Mesenchymal stem cell (in vitro differentiated cells and primary cell): ENCODE measurements around the gene CKAP2L.

Source experiments
- DNase-seq: peaks from one replicate; pipeline ENCODE4 v3.0.0-alpha.2; 2013
- H2AFZ ChIP-seq: one replicate; pipeline ENCODE4 v1.6.1; 2013; ENCODE audit warnings: low read depth, mild to moderate bottlenecking, control low read depth, inconsistent platforms, low read length, moderate library complexity
- H2AK5ac ChIP-seq: 2 replicates; pipeline ENCODE4 v1.6.1; 2013; ENCODE audit warnings: low read length, moderate library complexity, mild to moderate bottlenecking, inconsistent platforms; ENCODE audit not compliant: severe bottlenecking
- H2BK120ac ChIP-seq: one replicate; pipeline ENCODE4 v1.6.1; 2013; ENCODE audit warnings: low read depth, mild to moderate bottlenecking, inconsistent platforms, low read length, moderate library complexity
- H2BK12ac ChIP-seq, 2 experiments: one replicate each; pipeline ENCODE4 v1.6.1; 2013; ENCODE audit warnings: inconsistent platforms in 2 of 2, low read length in 2 of 2, mild to moderate bottlenecking in 2 of 2, moderate library complexity in 2 of 2, control low read depth in 1 of 2
- H2BK15ac ChIP-seq: one replicate; pipeline ENCODE4 v1.6.1; 2013; ENCODE audit warnings: mild to moderate bottlenecking, low read depth, inconsistent platforms; ENCODE audit not compliant: poor library complexity, severe bottlenecking
- H2BK5ac ChIP-seq: 2 replicates; pipeline ENCODE4 v1.6.1; 2013; ENCODE audit warnings: low read depth, mild to moderate bottlenecking, low read length, control low read depth, inconsistent platforms; ENCODE audit not compliant: poor library complexity, severe bottlenecking
- H3K14ac ChIP-seq, 2 experiments: one replicate each; pipeline ENCODE4 v1.6.1; 2013; ENCODE audit warnings: inconsistent platforms in 2 of 2, low read length in 2 of 2, control low read depth in 1 of 2, mild to moderate bottlenecking in 1 of 2, moderate library complexity in 1 of 2
- H3K18ac ChIP-seq, 2 experiments: one replicate each; pipeline ENCODE4 v1.6.1; 2013; ENCODE audit warnings: inconsistent platforms in 2 of 2, low read length in 2 of 2, control low read depth in 1 of 2, low read depth in 1 of 2, mild to moderate bottlenecking in 1 of 2
- H3K23ac ChIP-seq, 2 experiments: one replicate each; pipeline ENCODE4 v1.6.1; 2013; ENCODE audit warnings: inconsistent platforms in 2 of 2, low read length in 2 of 2, mild to moderate bottlenecking in 2 of 2, moderate library complexity in 2 of 2, control low read depth in 1 of 2
- H3K27ac ChIP-seq: 2 replicates; pipeline ENCODE4 v1.5.1; 2013; ENCODE audit warnings: mild to moderate bottlenecking, moderate library complexity, low read length, control low read depth, inconsistent platforms; ENCODE audit not compliant: poor library complexity, severe bottlenecking
- H3K27me3 ChIP-seq, 2 experiments: 2 replicates each; pipeline versions ENCODE4 v1.6.1 to v1.7.0; 2013; ENCODE audit warnings: low read length in 2 of 2, mild to moderate bottlenecking in 2 of 2, moderate library complexity in 2 of 2, control low read depth in 1 of 2, inconsistent platforms in 1 of 2; ENCODE audit not compliant: control insufficient read depth in 1 of 2, insufficient read depth in 1 of 2
- H3K36me3 ChIP-seq, 2 experiments: 2 replicates each; pipeline versions ENCODE4 v1.6.1 to v1.7.0; 2013; ENCODE audit warnings: low read length in 2 of 2, control low read depth in 1 of 2, inconsistent platforms in 1 of 2, low read depth in 1 of 2, mild to moderate bottlenecking in 1 of 2; ENCODE audit not compliant: insufficient read depth in 2 of 2, control insufficient read depth in 1 of 2
- H3K4ac ChIP-seq, 2 experiments: one replicate each; pipeline ENCODE4 v1.6.1; 2013; ENCODE audit warnings: inconsistent platforms in 2 of 2, low read length in 2 of 2, mild to moderate bottlenecking in 2 of 2, moderate library complexity in 2 of 2, control low read depth in 1 of 2, low read depth in 1 of 2
- H3K4me1 ChIP-seq: 2 replicates; pipeline ENCODE4 v1.6.1; 2013; ENCODE audit warnings: low read depth, low read length, control low read depth; ENCODE audit not compliant: control insufficient read depth, insufficient read depth
- H3K4me2 ChIP-seq: 2 replicates; pipeline ENCODE4 v1.6.1; 2013; ENCODE audit warnings: low read length, mild to moderate bottlenecking, inconsistent platforms; ENCODE audit not compliant: poor library complexity, severe bottlenecking
- H3K4me3 ChIP-seq, 2 experiments: 2 replicates each; pipeline versions ENCODE4 v1.5.1 to v1.7.0; 2013; ENCODE audit warnings: low read length in 2 of 2, mild to moderate bottlenecking in 2 of 2, control low read depth in 1 of 2, low read depth in 1 of 2; ENCODE audit not compliant: insufficient read depth in 1 of 2
- H3K79me1 ChIP-seq: replicated peaks from 2 replicates; pipeline ENCODE4 v1.6.1; 2013; ENCODE audit warnings: mild to moderate bottlenecking, control low read depth, low read length, inconsistent platforms; ENCODE audit not compliant: poor library complexity, severe bottlenecking
- H3K9ac ChIP-seq: 2 replicates; pipeline ENCODE4 v1.7.0; 2013; ENCODE audit warnings: mild to moderate bottlenecking, low read length, moderate library complexity
- H3K9me3 ChIP-seq: 2 replicates; pipeline ENCODE4 v1.7.0; 2013; ENCODE audit warnings: mild to moderate bottlenecking, low read length; ENCODE audit not compliant: control insufficient read depth
- H4K8ac ChIP-seq: one replicate; pipeline ENCODE4 v1.6.1; 2013; ENCODE audit warnings: inconsistent platforms, mild to moderate bottlenecking, low read length, moderate library complexity
- H4K91ac ChIP-seq: one replicate; pipeline ENCODE4 v1.6.1; 2013; ENCODE audit warnings: mild to moderate bottlenecking, low read length, inconsistent platforms
- WGBS: methylation state at CpG from one replicate; pipeline ENCODE4 v1.1.7; 2013; ENCODE audit warnings: mixed read lengths; 5-methylcytosine and 5-hydroxymethylcytosine counted together

The CKAP2L gene

GRCh38 chr2:112714836-112715631, 49.4 kb downstream of the CKAP2L start:
- H3K27me3 ChIP-seq = peaks cover 3 to 9% of the 10 kb centered on the region in 2 experiments
- no peak overlapping the region for H2AK5ac ChIP-seq
- H3K4me3 ChIP-seq = no peak overlapping the region
- H3K4me1 ChIP-seq = no peaks in the 10 kb centered on the region
- H3K18ac ChIP-seq = no peak overlapping the region
- no peak overlapping the region for H3K4ac ChIP-seq
- no peaks in the 10 kb centered on the region for H3K79me1 ChIP-seq
- no peak overlapping the region for H3K27ac ChIP-seq
- no peak overlapping the region for H2BK120ac ChIP-seq
- H3K14ac ChIP-seq = no peak overlapping the region
- H3K9ac ChIP-seq = no peak overlapping the region
- peak overlapping the region in 1 of 2 experiments; percentile 60 for H2BK12ac ChIP-seq
- H3K4me2 ChIP-seq = no peak overlapping the region
- H4K91ac ChIP-seq = no peak overlapping the region
- H2BK5ac ChIP-seq = no peak overlapping the region
- DNase-seq = peak; percentile 58
- WGBS = 62% methylated on average over 7 of the region's 7 CpGs
- H3K9me3 ChIP-seq = no peaks in the 10 kb centered on the region
- no peaks in the 10 kb centered on the region for H3K36me3 ChIP-seq
- H3K23ac ChIP-seq = no peak overlapping the region
- no peak overlapping the region for H4K8ac ChIP-seq
- H2BK15ac ChIP-seq = no peak overlapping the region
- H2AFZ ChIP-seq = no peak overlapping the region

- Histone ChIP-seq H4K91ac (no peak overlapping the region), H3K36me3 (no peaks in the 10 kb centered on the region), H3K27me3 (peaks cover 3 to 9% of the 10 kb centered on the region in 2 experiments), H3K23ac (no peak overlapping the region), H3K4me3 (no peak overlapping the region), H3K4me2 (no peak overlapping the region), H3K4me1 (no peaks in the 10 kb centered on the region), H2BK12ac (no peak overlapping the region), H3K18ac (no peak overlapping the region), H2BK120ac (no peak overlapping the region), H3K79me1 (no peaks in the 10 kb centered on the region), H2BK15ac (no peak overlapping the region), H3K4ac (no peak overlapping the region), H3K9ac (no peak overlapping the region), H3K27ac (no peak overlapping the region), H2AK5ac (no peak overlapping the region), H4K8ac (no peak overlapping the region), H2BK5ac (no peak overlapping the region), H3K9me3 (no peaks in the 10 kb centered on the region), H3K14ac (no peak overlapping the region), H2AFZ (no peak overlapping the region)
- no peak for DNase-seq
- 96% methylated on average over 4 of the region's 4 CpGs for WGBS
Measured at GRCh38 chr2:112714331-112714730, 50.1 kb downstream of the CKAP2L start.

- Histone ChIP-seq H2BK12ac (no peak overlapping the region), H2BK15ac (no peak overlapping the region), H3K18ac (peak overlapping the region in 1 of 2 experiments; percentile 49), H3K4me2 (no peak overlapping the region), H4K91ac (no peak overlapping the region), H2BK5ac (no peak overlapping the region), H3K4ac (no peak overlapping the region), H3K36me3 (no peaks in the 10 kb centered on the region), H4K8ac (no peak overlapping the region), H3K27me3 (peaks cover 3 to 9% of the 10 kb centered on the region in 2 experiments), H2AFZ (no peak overlapping the region), H3K4me1 (no peaks in the 10 kb centered on the region), H3K27ac (no peak overlapping the region), H3K23ac (no peak overlapping the region), H3K9ac (no peak overlapping the region), H2AK5ac (no peak overlapping the region), H3K14ac (no peak overlapping the region), H2BK120ac (no peak overlapping the region), H3K9me3 (no peaks in the 10 kb centered on the region), H3K79me1 (no peaks in the 10 kb centered on the region), H3K4me3 (no peak overlapping the region)
- WGBS = 91% methylated on average over 5 of the region's 7 CpGs
- DNase-seq = no peak
Measured at GRCh38 chr2:112713926-112714325, 50.5 kb downstream of the CKAP2L start.

- no peak overlapping the region for H2AK5ac ChIP-seq
- H2AFZ ChIP-seq = no peak overlapping the region
- peaks cover 0 to 8% of the 10 kb centered on the region in 2 experiments for H3K27me3 ChIP-seq
- no peaks in the 10 kb centered on the region for H3K9me3 ChIP-seq
- H3K79me1 ChIP-seq = no peaks in the 10 kb centered on the region
- no peak overlapping the region for H3K9ac ChIP-seq
- no peak overlapping the region for H2BK120ac ChIP-seq
- peak overlapping the region in 1 of 2 experiments; percentile 49 for H3K18ac ChIP-seq
- no peak overlapping the region for H3K4me2 ChIP-seq
- peak overlapping the region in 1 of 2 experiments; percentile 49 for H2BK12ac ChIP-seq
- H3K4me3 ChIP-seq = no peak overlapping the region
- WGBS = 91% methylated on average over 7 of the region's 7 CpGs
- H3K4me1 ChIP-seq = no peaks in the 10 kb centered on the region
- no peak overlapping the region for H2BK5ac ChIP-seq
- no peak overlapping the region for H3K23ac ChIP-seq
- no peak overlapping the region for H4K91ac ChIP-seq
- H3K14ac ChIP-seq = peak overlapping the region in 1 of 2 experiments; percentile 71
- H2BK15ac ChIP-seq = no peak overlapping the region
- no peak overlapping the region for H4K8ac ChIP-seq
- no peak for DNase-seq
- H3K27ac ChIP-seq = no peak overlapping the region
- H3K4ac ChIP-seq = no peak overlapping the region
- H3K36me3 ChIP-seq = no peaks in the 10 kb centered on the region
Measured at GRCh38 chr2:112713585-112713925, 50.9 kb downstream of the CKAP2L start.
